ENCODE measurements around the gene CLDN20.
A peak's percentile ranks its signal among the peaks of the same experiment; 100 is the strongest.
"Not testable (repeated sequence)": the region's sequence is repeated elsewhere in the genome, so short reads cannot be mapped to it uniquely, and the experiment has no call there.

CLDN20 gene

DNA sequence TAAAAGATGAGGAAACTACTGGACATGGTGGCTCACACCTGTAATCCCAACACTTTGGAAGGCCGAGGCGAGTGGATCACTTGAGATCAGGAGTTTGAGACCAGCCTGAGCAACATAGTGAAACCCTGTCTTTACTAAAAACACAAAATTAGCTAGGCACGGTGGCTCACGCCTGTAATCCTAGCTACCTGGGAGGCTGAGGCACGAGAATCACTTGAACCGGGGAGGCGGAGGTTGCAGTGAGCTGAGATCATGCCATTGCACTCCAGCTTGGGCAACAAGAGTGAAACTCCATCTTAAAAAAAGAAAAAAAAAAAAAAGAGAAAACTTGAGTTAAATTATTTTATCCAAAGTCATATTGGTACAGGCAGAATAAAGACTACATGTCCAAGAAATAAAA lies 49.1 kb downstream of the CLDN20 start:
- not testable (repeated sequence) for DNase-seq (ENCODE audit: low spot score)

DNA sequence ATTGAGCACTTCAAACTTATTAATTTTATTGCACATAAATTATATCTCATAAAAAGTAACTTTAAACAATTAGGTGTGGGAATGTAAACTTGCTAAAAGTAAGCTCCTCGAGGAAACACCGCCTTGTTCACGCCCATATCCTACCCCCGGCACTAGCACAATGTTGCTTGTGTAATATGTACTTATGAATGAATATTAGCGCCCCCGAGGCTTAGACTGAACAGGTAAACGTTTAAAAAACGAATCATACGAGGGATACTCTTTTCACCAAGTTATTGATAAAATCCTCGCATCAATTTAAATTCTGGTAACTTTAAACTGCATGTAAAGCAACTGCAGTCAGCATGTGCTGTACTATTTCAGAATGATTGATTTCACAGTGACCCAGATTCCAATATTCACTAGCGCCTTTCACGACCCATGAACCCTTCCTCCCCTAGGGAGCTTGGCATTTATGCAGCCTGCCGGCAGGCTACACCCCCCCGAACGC lies 49.8 kb downstream of the CLDN20 start:
- no peak for DNase-seq (ENCODE audit: low spot score)

DNA sequence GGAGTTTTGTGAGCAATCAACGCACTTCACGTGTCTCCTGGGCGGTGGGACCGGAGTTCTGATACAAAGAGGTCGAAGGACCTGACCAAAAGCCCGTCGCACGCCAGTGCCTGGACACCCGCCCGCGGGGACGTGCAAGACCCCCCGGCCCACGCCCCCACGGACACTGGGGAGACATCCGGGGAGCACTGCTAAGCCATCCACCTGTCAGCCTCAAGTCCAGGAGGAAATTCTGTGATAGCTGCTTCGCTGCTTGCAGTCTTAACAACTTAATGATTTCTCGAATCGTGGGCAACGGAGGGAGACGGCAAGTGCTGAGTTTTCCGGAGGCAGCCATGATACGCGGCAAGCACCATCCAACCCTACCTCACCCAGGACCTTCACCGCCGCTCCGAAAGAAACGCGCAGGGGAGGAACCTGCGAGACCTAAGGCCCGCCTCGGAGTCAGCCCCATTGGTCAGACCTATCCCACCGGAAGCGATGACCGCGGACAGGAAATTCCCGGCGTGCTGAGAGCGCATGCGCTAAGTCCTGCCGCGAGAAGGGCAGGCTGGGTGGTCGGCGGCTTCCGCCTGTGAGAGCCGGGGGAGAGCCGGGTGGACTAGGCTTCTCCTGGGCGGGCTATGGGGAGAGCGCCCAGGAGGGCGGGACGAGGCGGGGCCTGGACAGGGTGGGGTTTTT lies 50.4 kb downstream of the CLDN20 start, which contains the start of gene TFB1M:
Gene TFB1M (minus strand): TSS at position 393 of the 681 bp plus-strand sequence. CDS start 56 bp downstream, at position 337.
- DNase-seq (ENCODE audit: low spot score): peak; percentile 99

DNA sequence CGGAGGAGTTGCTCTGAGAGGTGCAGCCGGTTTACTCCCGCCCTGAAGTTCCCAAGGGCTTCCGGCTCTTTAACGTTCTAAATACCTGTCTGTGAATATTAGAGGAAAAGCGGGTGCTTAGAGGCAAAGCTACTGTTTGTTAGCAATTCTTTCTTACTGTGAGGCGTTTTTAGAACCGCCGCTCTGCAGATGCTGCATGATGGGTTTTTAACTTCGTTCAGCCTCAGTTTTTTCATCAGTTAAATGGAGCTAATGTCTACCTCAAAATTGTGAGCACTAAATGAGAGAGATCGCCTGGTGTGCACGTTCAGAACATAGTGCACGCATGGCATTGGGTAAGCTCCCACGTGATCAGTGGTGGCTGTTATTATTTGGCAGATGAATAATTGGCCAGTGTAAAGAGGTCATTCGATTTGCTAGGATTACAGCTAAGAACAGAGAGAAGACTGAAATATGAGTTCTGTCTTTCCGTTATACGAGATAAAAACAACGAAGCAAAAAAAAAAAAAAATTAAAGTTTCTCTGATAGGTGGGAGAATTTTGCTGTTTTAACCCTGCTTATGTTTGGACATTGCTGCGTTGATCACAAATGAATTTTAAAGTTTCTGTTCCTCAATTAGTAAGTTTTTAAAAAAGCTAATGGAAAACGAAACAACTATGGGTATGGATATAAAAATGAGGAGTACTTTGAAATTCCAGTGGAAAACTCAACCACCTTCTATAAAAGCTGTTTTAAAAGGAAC lies 51.1 kb downstream of the CLDN20 start:
- peak; percentile 86 for DNase-seq (ENCODE audit: low spot score)

DNA sequence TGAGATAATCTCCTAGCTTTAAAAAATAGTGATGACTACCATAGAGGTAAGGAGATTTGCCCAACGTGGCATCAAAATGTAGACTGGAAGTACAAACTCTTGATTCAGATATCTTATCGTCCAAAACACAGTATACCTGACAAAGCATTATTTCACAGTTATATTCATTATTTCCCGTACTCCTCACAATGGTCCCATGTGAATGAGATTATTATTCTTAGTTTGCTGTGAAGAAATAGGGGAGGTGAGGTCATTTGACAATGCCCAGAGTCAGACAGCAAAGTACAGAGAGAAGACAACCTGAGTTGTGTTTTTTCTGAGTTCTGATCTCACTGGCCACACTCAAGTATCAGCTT lies 51.7 kb downstream of the CLDN20 start:
- DNase-seq (ENCODE audit: low spot score): no peak

DNA sequence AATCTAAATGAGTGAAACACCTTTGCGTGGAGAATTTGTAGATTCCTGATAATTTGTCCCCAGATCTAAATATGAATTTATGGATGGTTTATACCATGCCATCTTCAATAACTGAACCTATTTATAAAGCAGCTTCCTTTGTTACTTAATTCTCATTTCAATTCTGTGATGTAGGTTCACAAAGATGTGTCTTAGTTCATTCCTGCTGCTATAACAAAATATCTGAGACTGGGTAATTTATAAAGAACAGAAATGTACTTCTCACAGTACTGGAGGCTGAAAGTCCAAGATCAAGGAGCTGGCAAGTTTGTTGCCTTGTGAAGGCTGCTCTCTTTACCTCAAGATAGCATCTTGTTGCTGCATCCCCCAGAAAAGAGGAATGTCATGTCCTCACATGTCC lies 52.6 kb downstream of the CLDN20 start:
- no peak for DNase-seq (ENCODE audit: low spot score)

DNA sequence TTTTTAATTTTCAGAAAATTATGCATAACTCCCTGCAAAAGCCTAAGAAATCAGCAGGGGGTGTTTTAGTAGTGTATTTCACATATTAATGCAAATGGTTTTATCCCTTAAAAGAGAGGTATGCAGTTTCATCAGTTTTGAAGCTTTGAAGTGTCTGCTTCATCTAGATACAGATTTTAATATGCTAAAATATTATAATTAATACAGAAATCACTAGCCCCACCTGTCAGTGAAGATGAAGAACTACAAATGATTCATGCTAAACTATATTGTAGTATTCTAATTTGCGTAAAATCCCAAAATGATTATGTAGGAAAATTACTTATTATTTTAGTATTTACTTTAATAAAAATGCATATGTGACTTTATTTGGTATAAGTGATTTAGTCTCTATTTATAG lies 53.4 kb downstream of the CLDN20 start:
- no peak for DNase-seq (ENCODE audit: low spot score)

DNA sequence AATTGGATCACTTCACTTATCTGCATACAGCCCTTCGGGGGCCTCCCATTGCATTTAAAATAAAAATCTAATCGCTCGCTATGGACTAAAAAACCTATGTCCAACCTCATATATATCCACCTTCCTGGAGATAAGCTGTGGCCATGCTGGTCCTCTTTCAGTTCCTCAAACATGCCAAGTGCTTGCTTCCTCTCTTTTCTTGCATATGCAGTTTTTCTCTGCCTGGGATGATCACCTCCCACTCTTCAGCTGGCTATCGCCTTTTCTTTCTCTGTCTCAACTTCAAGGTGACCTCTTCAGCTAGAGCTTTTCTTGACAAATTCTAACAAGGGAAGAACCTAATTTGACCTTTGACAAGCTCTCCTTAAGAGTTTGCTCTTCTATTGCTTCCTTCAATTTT lies 56.1 kb downstream of the CLDN20 start:
- no peak for DNase-seq (ENCODE audit: low spot score)

DNA sequence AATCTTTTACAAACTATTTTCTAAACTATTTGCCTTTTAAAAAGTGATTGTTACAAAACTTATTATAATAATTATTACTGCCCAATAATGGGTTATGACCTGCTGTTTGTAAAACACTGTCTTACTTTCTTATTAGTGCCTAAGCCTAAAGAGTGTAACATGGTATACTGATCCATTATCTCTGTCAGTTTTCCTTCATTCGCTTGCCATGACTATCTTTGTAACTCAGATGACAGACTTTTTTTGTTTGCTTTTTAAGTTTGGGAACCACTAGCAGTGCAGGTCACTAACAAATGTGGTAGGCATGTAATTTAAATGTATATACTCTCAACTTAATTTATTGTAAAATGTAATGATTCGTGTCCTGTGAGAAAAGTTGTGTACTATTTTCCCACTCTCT lies 60.4 kb downstream of the CLDN20 start:
- DNase-seq (ENCODE audit: low spot score): no peak

DNA sequence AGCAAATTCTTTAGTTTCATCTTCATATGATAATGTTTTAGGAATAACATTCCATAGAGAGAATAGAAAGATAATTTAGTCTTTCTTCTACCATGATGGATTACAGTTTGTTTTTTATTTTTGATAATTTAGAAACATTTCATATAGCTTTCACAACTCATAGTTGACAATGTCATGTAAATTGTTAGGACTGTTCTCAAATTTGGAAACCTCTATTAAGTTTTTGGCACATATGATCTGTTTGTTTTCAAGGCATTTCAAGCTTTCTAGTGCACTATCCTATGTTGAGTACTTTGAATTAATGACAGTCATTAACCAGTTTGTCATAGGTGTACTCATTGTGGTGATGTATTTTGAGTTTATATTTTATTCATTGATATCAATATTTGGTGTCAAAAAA lies 61.2 kb downstream of the CLDN20 start:
- no peak for DNase-seq (ENCODE audit: low spot score)

DNA sequence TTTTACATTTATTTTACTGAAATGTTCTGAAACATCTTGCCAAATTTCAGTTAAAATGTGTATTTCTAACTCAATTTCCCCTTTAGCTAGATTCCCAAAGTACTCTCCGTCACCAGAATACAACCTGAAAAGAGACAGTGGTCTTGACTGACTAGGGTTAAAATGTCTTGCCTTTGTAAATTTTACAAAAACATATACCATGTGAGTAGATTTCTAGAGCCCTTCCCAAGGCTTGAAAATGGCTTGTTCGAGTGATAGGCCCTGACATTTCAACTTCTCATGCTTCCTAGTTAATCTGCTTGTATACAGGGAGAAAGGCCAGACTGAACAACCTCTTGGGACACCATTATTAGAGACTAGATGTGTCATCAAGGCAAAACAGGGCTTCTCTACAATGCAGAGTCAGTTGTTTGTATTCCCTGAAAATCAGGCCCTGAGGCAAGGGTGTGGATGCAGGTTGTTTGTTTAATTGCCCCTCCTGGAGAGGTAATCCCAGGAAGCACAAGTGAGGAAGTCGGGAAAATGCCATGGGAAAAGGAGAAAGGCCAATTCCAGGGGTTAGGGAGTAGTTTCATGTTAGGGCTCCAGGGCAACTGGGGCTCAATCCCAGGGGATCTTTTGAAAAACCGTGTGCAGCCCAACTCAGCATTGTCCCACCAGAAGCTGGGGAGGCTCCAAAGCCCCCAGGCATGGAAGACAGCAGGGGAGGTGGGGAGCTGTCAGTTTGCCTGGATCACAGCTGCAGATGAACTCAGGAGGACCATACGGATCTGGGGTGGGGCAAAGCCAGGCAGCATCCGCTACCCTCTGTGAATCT lies 62.1 kb downstream of the CLDN20 start:
- DNase-seq (ENCODE audit: low spot score): no peak
